Effector memory CD8-positive, alpha-beta T cell (primary cell): ENCODE data around the gene SNCG.
"Not testable (repeated sequence)": the region's sequence is repeated elsewhere in the genome, so short reads cannot be mapped to it uniquely, and the experiment has no call there.

Experiments
- ATAC-seq: fragments of 150-1000 bp; cut with Tn5 transposase; replicated peaks from 2 replicates; pipeline ENCODE4 v1.10.0; 2021; ENCODE audit warnings: mild to moderate bottlenecking, moderate library complexity
- DNase-seq, 3 experiments: peaks; one replicate each; pipeline ENCODE4 v3.0.0; 2021
- H3K27ac Mint-ChIP-seq, 2 donors: one replicate each; pipeline ENCODE4 v1.8.0; 2022; ENCODE audit warnings: mild to moderate bottlenecking in 2 of 2, mixed read lengths in 2 of 2, moderate library complexity in 2 of 2
- H3K27me3 Mint-ChIP-seq, 2 donors: one replicate each; pipeline ENCODE4 v1.8.0; 2022; ENCODE audit warnings: mixed read lengths in 2 of 2
- H3K36me3 Mint-ChIP-seq: one replicate; pipeline ENCODE4 v1.8.0; 2022; ENCODE audit warnings: mild to moderate bottlenecking, moderate library complexity, mixed read lengths; ENCODE audit not compliant: insufficient read depth
- H3K4me1 Mint-ChIP-seq, 2 donors: one replicate each; pipeline ENCODE4 v1.8.0; 2022; ENCODE audit warnings: low read depth in 2 of 2, mixed read lengths in 2 of 2
- H3K4me3 Mint-ChIP-seq, 2 donors: one replicate each; pipeline ENCODE4 v1.8.0; 2022; ENCODE audit warnings: mild to moderate bottlenecking in 2 of 2, mixed read lengths in 2 of 2, moderate library complexity in 2 of 2
- H3K9me3 Mint-ChIP-seq, 2 donors: one replicate each; pipeline ENCODE4 v1.8.0; 2022; ENCODE audit warnings: mixed read lengths in 2 of 2

The SNCG gene

GRCh38 chr10:86981716-86982115 lies 23.3 kb downstream of the SNCG start:
- no peak overlapping the region for H3K27ac Mint-ChIP-seq
- no peak for DNase-seq

GRCh38 chr10:86984498-86984897 lies 26.1 kb downstream of the SNCG start:
- H3K36me3 Mint-ChIP-seq, DNase-seq, ATAC-seq, H3K9me3 Mint-ChIP-seq, H3K4me3 Mint-ChIP-seq, H3K27ac Mint-ChIP-seq, H3K4me1 Mint-ChIP-seq: not testable (repeated sequence)
- H3K27me3 Mint-ChIP-seq = peaks cover 31 to 32% of the 10 kb centered on the region in 2 donors

More at GRCh38 chr10:86981716-86982115, 23.3 kb downstream of the SNCG start:
- peaks cover 6 to 7% of the 10 kb centered on the region in 2 donors for H3K27me3 Mint-ChIP-seq
- H3K4me1 Mint-ChIP-seq = no peaks in the 10 kb centered on the region
- H3K36me3 Mint-ChIP-seq = peaks cover 2% of the 10 kb centered on the region
- no peak for ATAC-seq
- H3K4me3 Mint-ChIP-seq = no peak overlapping the region
- H3K9me3 Mint-ChIP-seq = no peaks in the 10 kb centered on the region

- Mint-ChIP-seq H3K27me3 (peaks cover 42 to 47% of the 10 kb centered on the region in 2 donors), H3K9me3 (no peaks in the 10 kb centered on the region), H3K4me3 (no peak overlapping the region), H3K4me1 (no peaks in the 10 kb centered on the region), H3K36me3 (peaks cover 2% of the 10 kb centered on the region), H3K27ac (no peak overlapping the region)
- no peak for DNase-seq
- no peak for ATAC-seq
Measured at GRCh38 chr10:86988520-86988919, 30.1 kb downstream of the SNCG start.

- H3K4me1 Mint-ChIP-seq, H3K9me3 Mint-ChIP-seq, ATAC-seq, H3K4me3 Mint-ChIP-seq, DNase-seq, H3K36me3 Mint-ChIP-seq, H3K27ac Mint-ChIP-seq: not testable (repeated sequence)
- peaks cover 42 to 44% of the 10 kb centered on the region in 2 donors for H3K27me3 Mint-ChIP-seq
Measured at GRCh38 chr10:86991362-86991761, 33.0 kb downstream of the SNCG start.

- no peak for ATAC-seq
- Mint-ChIP-seq H3K27me3 (peaks cover 35 to 37% of the 10 kb centered on the region in 2 donors), H3K36me3 (no peaks in the 10 kb centered on the region), H3K4me1 (no peaks in the 10 kb centered on the region), H3K4me3 (no peak overlapping the region), H3K27ac (no peak overlapping the region), H3K9me3 (no peaks in the 10 kb centered on the region)
- DNase-seq = no peak
Measured at GRCh38 chr10:86992456-86992855, 34.1 kb downstream of the SNCG start.

GRCh38 chr10:86992929-86993328 lies 34.5 kb downstream of the SNCG start:
- ATAC-seq = no peak
- no peaks in the 10 kb centered on the region for H3K36me3 Mint-ChIP-seq
- peaks cover 31 to 33% of the 10 kb centered on the region in 2 donors for H3K27me3 Mint-ChIP-seq
- no peak overlapping the region for H3K4me3 Mint-ChIP-seq
- H3K9me3 Mint-ChIP-seq = no peaks in the 10 kb centered on the region
- no peak for DNase-seq
- H3K27ac Mint-ChIP-seq = no peak overlapping the region
- H3K4me1 Mint-ChIP-seq = no peaks in the 10 kb centered on the region

GRCh38 chr10:86999802-87000403 lies 41.5 kb downstream of the SNCG start:
- H3K27me3 Mint-ChIP-seq, ATAC-seq, H3K4me3 Mint-ChIP-seq, DNase-seq, H3K36me3 Mint-ChIP-seq, H3K4me1 Mint-ChIP-seq, H3K9me3 Mint-ChIP-seq: not testable (repeated sequence)
- H3K27ac Mint-ChIP-seq = peak overlapping the region in 1 of 2 donors; percentile 26

- DNase-seq (no peak), ATAC-seq (no peak)
- H3K4me3 Mint-ChIP-seq = no peak overlapping the region
- H3K4me1 Mint-ChIP-seq = no peaks in the 10 kb centered on the region
- H3K9me3 Mint-ChIP-seq = no peaks in the 10 kb centered on the region
- H3K36me3 Mint-ChIP-seq = no peaks in the 10 kb centered on the region
- H3K27me3 Mint-ChIP-seq = no peaks in the 10 kb centered on the region
- H3K27ac Mint-ChIP-seq = peak overlapping the region in 1 of 2 donors; percentile 26
Measured at GRCh38 chr10:87000491-87000890, 42.1 kb downstream of the SNCG start.

GRCh38 chr10:87007124-87007523 lies 48.7 kb downstream of the SNCG start:
- not testable (repeated sequence) for H3K27me3 Mint-ChIP-seq

GRCh38 chr10:87007674-87008073 lies 49.3 kb downstream of the SNCG start:
- H3K4me1 Mint-ChIP-seq, H3K36me3 Mint-ChIP-seq, H3K27me3 Mint-ChIP-seq, ATAC-seq, H3K4me3 Mint-ChIP-seq, H3K9me3 Mint-ChIP-seq, DNase-seq, H3K27ac Mint-ChIP-seq: not testable (repeated sequence)

More at GRCh38 chr10:87007124-87007523, 48.7 kb downstream of the SNCG start:
- H3K4me3 Mint-ChIP-seq, H3K27ac Mint-ChIP-seq, H3K36me3 Mint-ChIP-seq, DNase-seq, H3K4me1 Mint-ChIP-seq, H3K9me3 Mint-ChIP-seq, ATAC-seq: not testable (repeated sequence)

- H3K9me3 Mint-ChIP-seq, H3K27ac Mint-ChIP-seq, DNase-seq, H3K4me1 Mint-ChIP-seq, H3K36me3 Mint-ChIP-seq, ATAC-seq, H3K27me3 Mint-ChIP-seq, H3K4me3 Mint-ChIP-seq: not testable (repeated sequence)
Measured at GRCh38 chr10:87008303-87008702, 49.9 kb downstream of the SNCG start.

GRCh38 chr10:87009134-87009696 lies 50.8 kb downstream of the SNCG start:
- H3K4me3 Mint-ChIP-seq, DNase-seq, H3K4me1 Mint-ChIP-seq, H3K27ac Mint-ChIP-seq, H3K36me3 Mint-ChIP-seq, H3K27me3 Mint-ChIP-seq, H3K9me3 Mint-ChIP-seq, ATAC-seq: not testable (repeated sequence)
